GM19035 (cell line): ENCODE measurements around the gene SLC15A5.

Source experiments
- ATAC-seq: cut with Tn5 transposase; IDR thresholded peaks from one replicate; pipeline ENCODE4 v1.9.1; 2021; ENCODE audit not compliant: unreplicated experiment

SLC15A5 gene

GRCh38 chr12:16183541-16183940 lies 93.9 kb downstream of the SLC15A5 start:
- no peak for ATAC-seq

GRCh38 chr12:16175840-16176239 lies 101.6 kb downstream of the SLC15A5 start:
- ATAC-seq: no peak

GRCh38 chr12:16174282-16174681 lies 103.2 kb downstream of the SLC15A5 start:
- ATAC-seq: no peak

GRCh38 chr12:16171348-16171747 lies 106.1 kb downstream of the SLC15A5 start:
- no peak for ATAC-seq

- ATAC-seq: no peak
These were observed 109.4 kb downstream of the SLC15A5 start for GRCh38 chr12:16168078-16168477.

GRCh38 chr12:16166563-16167470 lies 110.7 kb downstream of the SLC15A5 start:
- no peak for ATAC-seq

- ATAC-seq: no peak
These were observed 112.0 kb downstream of the SLC15A5 start for GRCh38 chr12:16165506-16165905.

GRCh38 chr12:16163901-16164300 lies 113.6 kb downstream of the SLC15A5 start:
- ATAC-seq: no peak

GRCh38 chr12:16163146-16163545 lies 114.3 kb downstream of the SLC15A5 start:
- no peak for ATAC-seq

GRCh38 chr12:16159571-16159970 lies 117.9 kb downstream of the SLC15A5 start:
- ATAC-seq: no peak

- no peak for ATAC-seq
These were observed 119.4 kb downstream of the SLC15A5 start for GRCh38 chr12:16158050-16158449.

- no peak for ATAC-seq
These were observed 121.5 kb downstream of the SLC15A5 start for GRCh38 chr12:16155938-16156337.

GRCh38 chr12:16154990-16155389 lies 122.5 kb downstream of the SLC15A5 start:
- no peak for ATAC-seq

GRCh38 chr12:16152885-16153673 lies 124.4 kb downstream of the SLC15A5 start:
- ATAC-seq: no peak

GRCh38 chr12:16150276-16150675 lies 127.2 kb downstream of the SLC15A5 start:
- no peak for ATAC-seq

GRCh38 chr12:16148938-16149337 lies 128.5 kb downstream of the SLC15A5 start:
- no peak for ATAC-seq
